ENCODE measurements around the gene IGFBP2.

The IGFBP2 gene

GRCh38 chr2:216651351-216651881, 18.2 kb downstream of the IGFBP2 start:
- Histone ChIP-seq H3K36me3 (ENCODE audit: insufficient read depth, insufficient read length, low read length) (peaks cover 54% of the 10 kb centered on the region), H3K4me1 (ENCODE audit: insufficient read depth, insufficient read length) (peaks cover 7% of the 10 kb centered on the region), H3K27me3 (ENCODE audit: insufficient read depth, insufficient read length) (no peaks in the 10 kb centered on the region), H3K9me3 (ENCODE audit: insufficient read depth, low read length) (no peaks in the 10 kb centered on the region), H3K9ac (ENCODE audit: insufficient read length, low read depth) (no peak overlapping the region), H3K4me3 (ENCODE audit: insufficient read length, low read depth) (no peak overlapping the region)
- DNase-seq (ENCODE audit: low read depth, low spot score): no peak
- TF ChIP-seq SUZ12 (IDR thresholded peaks at IDR 0.05; ENCODE audit: extremely low read depth, insufficient read depth, insufficient read length): no peak
- no peak for TF ChIP-seq ZNF274 (IDR thresholded peaks at IDR 0.05; ENCODE audit: low read depth, low read length)
- TF ChIP-seq YY1 (IDR thresholded peaks at IDR 0.05; ENCODE audit: insufficient read depth, insufficient read length): no peak

- no peak overlapping the region for H3K4me3 ChIP-seq (ENCODE audit: insufficient read length, low read depth)
- peaks cover 11% of the 10 kb centered on the region for H3K4me1 ChIP-seq (ENCODE audit: insufficient read depth, insufficient read length)
- TF ChIP-seq SUZ12 (IDR thresholded peaks at IDR 0.05; ENCODE audit: extremely low read depth, insufficient read depth, insufficient read length) (no peak), YY1 (IDR thresholded peaks at IDR 0.05; ENCODE audit: insufficient read depth, insufficient read length) (no peak), ZNF274 (IDR thresholded peaks at IDR 0.05; ENCODE audit: low read depth, low read length) (no peak)
- no peak for DNase-seq (ENCODE audit: low read depth, low spot score)
- no peaks in the 10 kb centered on the region for H3K9me3 ChIP-seq (ENCODE audit: insufficient read depth, low read length)
- H3K27me3 ChIP-seq (ENCODE audit: insufficient read depth, insufficient read length): no peaks in the 10 kb centered on the region
- H3K36me3 ChIP-seq (ENCODE audit: insufficient read depth, insufficient read length, low read length): peaks cover 65% of the 10 kb centered on the region
- H3K9ac ChIP-seq (ENCODE audit: insufficient read length, low read depth): no peak overlapping the region
Observed at GRCh38 chr2:216652566-216652965, 19.3 kb downstream of the IGFBP2 start.

GRCh38 chr2:216653093-216653799, 20.0 kb downstream of the IGFBP2 start:
- peaks cover 11% of the 10 kb centered on the region for H3K4me1 ChIP-seq (ENCODE audit: insufficient read depth, insufficient read length)
- H3K4me3 ChIP-seq (ENCODE audit: insufficient read length, low read depth): no peak overlapping the region
- H3K9ac ChIP-seq (ENCODE audit: insufficient read length, low read depth): no peak overlapping the region
- DNase-seq (ENCODE audit: low read depth, low spot score): no peak
- peaks cover 63% of the 10 kb centered on the region for H3K36me3 ChIP-seq (ENCODE audit: insufficient read depth, insufficient read length, low read length)
- H3K9me3 ChIP-seq (ENCODE audit: insufficient read depth, low read length): no peaks in the 10 kb centered on the region
- no peaks in the 10 kb centered on the region for H3K27me3 ChIP-seq (ENCODE audit: insufficient read depth, insufficient read length)
- TF ChIP-seq SUZ12 (IDR thresholded peaks at IDR 0.05; ENCODE audit: extremely low read depth, insufficient read depth, insufficient read length): no peak
- no peak for TF ChIP-seq ZNF274 (IDR thresholded peaks at IDR 0.05; ENCODE audit: low read depth, low read length)
- TF ChIP-seq YY1 (IDR thresholded peaks at IDR 0.05; ENCODE audit: insufficient read depth, insufficient read length): no peak

DNA sequence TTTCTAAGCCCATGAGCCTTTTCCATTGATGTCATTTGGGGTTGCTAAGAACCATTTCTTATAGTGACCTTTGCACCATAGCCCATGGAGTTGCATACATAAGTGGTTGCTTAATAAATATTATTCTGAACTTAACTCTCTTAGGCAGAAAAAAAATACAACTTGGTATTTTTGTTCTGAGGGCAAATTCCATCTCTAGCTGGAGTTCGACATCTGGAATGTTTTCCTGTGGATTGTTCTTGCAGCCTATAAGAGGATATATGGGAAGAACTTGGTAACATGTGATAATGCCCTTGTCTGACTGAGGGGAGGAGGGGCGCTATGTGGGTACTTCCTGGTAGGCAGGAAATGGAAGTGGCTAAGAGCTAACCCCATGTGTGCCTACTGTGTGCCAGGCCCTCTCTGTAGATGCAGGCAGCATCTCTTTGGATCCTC, 20.7 kb downstream of the IGFBP2 start:
- TF ChIP-seq SUZ12 (IDR thresholded peaks at IDR 0.05; ENCODE audit: extremely low read depth, insufficient read depth, insufficient read length): no peak
- TF ChIP-seq YY1 (IDR thresholded peaks at IDR 0.05; ENCODE audit: insufficient read depth, insufficient read length): no peak
- TF ChIP-seq ZNF274 (IDR thresholded peaks at IDR 0.05; ENCODE audit: low read depth, low read length): no peak
- no peaks in the 10 kb centered on the region for H3K27me3 ChIP-seq (ENCODE audit: insufficient read depth, insufficient read length)
- no peaks in the 10 kb centered on the region for H3K9me3 ChIP-seq (ENCODE audit: insufficient read depth, low read length)
- H3K4me3 ChIP-seq (ENCODE audit: insufficient read length, low read depth): no peak overlapping the region
- no peak overlapping the region for H3K9ac ChIP-seq (ENCODE audit: insufficient read length, low read depth)
- no peak for DNase-seq (ENCODE audit: low read depth, low spot score)
- H3K4me1 ChIP-seq (ENCODE audit: insufficient read depth, insufficient read length): peaks cover 11% of the 10 kb centered on the region
- peaks cover 65% of the 10 kb centered on the region for H3K36me3 ChIP-seq (ENCODE audit: insufficient read depth, insufficient read length, low read length)

DNA sequence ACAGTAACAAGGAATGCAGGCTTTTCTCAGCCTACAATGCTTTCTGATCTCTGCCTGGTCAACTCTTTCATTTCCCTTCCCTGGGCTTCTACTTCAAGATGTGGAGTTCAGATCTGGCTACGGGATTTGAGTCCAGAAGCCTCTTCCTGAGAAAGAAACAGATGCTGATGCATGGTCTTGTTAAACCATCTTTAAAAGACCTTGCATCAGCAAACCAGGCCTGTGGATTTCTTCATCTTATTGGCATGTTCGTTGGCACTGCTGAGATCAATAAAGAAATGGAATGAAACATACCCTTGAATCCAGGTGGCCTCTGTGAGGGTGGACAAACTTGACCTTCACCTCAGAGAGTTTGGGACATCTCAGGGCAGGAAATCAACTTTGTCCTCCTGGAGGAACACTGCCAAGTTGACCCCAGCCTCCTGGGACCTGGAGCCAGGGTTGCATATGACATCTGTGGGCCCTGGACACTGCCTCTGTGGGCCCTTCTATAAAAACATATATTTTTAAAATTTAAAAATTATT, 21.4 kb downstream of the IGFBP2 start:
- H3K27me3 ChIP-seq (ENCODE audit: insufficient read depth, insufficient read length): no peaks in the 10 kb centered on the region
- H3K4me1 ChIP-seq (ENCODE audit: insufficient read depth, insufficient read length): peaks cover 9% of the 10 kb centered on the region
- H3K9me3 ChIP-seq (ENCODE audit: insufficient read depth, low read length): no peaks in the 10 kb centered on the region
- peaks cover 68% of the 10 kb centered on the region for H3K36me3 ChIP-seq (ENCODE audit: insufficient read depth, insufficient read length, low read length)
- TF ChIP-seq ZNF274 (IDR thresholded peaks at IDR 0.05; ENCODE audit: low read depth, low read length): no peak
- no peak for TF ChIP-seq YY1 (IDR thresholded peaks at IDR 0.05; ENCODE audit: insufficient read depth, insufficient read length)
- no peak for TF ChIP-seq SUZ12 (IDR thresholded peaks at IDR 0.05; ENCODE audit: extremely low read depth, insufficient read depth, insufficient read length)
- H3K4me3 ChIP-seq (ENCODE audit: insufficient read length, low read depth): no peak overlapping the region
- no peak overlapping the region for H3K9ac ChIP-seq (ENCODE audit: insufficient read length, low read depth)
- DNase-seq (ENCODE audit: low read depth, low spot score): no peak

DNA sequence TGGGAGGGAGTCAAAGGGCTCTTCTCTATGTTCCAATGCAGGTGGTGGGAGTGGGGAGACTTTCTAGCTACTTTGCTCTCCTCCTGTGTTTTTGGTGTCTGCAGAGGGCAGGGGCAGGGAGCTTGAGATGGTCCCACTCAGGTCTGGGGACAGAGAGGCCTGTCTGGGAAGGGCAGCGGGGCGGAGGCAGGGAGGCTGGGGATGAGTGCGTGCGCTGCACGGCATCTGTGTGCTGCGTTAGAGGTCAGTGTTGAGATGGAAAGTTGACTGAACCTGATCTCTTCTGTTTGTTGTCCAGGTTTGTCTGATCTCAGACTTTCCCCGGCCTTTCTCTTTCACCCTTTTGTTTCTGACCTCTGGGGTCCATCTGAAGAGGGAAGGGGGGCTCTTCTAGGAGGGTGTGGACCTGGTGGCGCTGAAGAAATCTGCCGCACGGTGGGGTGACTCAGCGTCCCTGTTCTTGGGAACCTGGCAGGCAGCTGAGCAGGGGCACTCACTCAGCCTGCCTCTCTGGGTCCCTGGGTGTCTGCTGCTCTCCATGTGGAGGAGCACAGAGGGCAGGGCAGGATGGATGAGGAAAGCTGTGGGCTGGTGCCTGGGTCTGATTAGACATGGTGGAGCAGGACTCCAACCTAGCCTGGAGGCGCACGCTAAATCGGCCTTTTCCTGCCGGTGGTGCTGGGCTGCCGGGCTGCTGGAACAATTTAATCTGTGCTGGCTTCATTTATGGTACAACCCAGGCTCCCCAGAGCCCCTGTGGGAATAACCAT, 24.1 kb downstream of the IGFBP2 start:
- Histone ChIP-seq H3K4me1 (ENCODE audit: insufficient read depth, insufficient read length) (peaks cover 9% of the 10 kb centered on the region), H3K27me3 (ENCODE audit: insufficient read depth, insufficient read length) (no peaks in the 10 kb centered on the region), H3K36me3 (ENCODE audit: insufficient read depth, insufficient read length, low read length) (peaks cover 80% of the 10 kb centered on the region), H3K4me3 (ENCODE audit: insufficient read length, low read depth) (no peak overlapping the region), H3K9me3 (ENCODE audit: insufficient read depth, low read length) (no peaks in the 10 kb centered on the region), H3K9ac (ENCODE audit: insufficient read length, low read depth) (no peak overlapping the region)
- TF ChIP-seq SUZ12 (IDR thresholded peaks at IDR 0.05; ENCODE audit: extremely low read depth, insufficient read depth, insufficient read length): no peak
- TF ChIP-seq ZNF274 (IDR thresholded peaks at IDR 0.05; ENCODE audit: low read depth, low read length): no peak
- TF ChIP-seq YY1 (IDR thresholded peaks at IDR 0.05; ENCODE audit: insufficient read depth, insufficient read length): no peak
- DNase-seq (ENCODE audit: low read depth, low spot score): no peak

- no peak for TF ChIP-seq SUZ12 (IDR thresholded peaks at IDR 0.05; ENCODE audit: extremely low read depth, insufficient read depth, insufficient read length)
- H3K4me3 ChIP-seq (ENCODE audit: insufficient read length, low read depth): no peak overlapping the region
- no peak overlapping the region for H3K9ac ChIP-seq (ENCODE audit: insufficient read length, low read depth)
- H3K9me3 ChIP-seq (ENCODE audit: insufficient read depth, low read length): no peaks in the 10 kb centered on the region
- peaks cover 9% of the 10 kb centered on the region for H3K4me1 ChIP-seq (ENCODE audit: insufficient read depth, insufficient read length)
- no peaks in the 10 kb centered on the region for H3K27me3 ChIP-seq (ENCODE audit: insufficient read depth, insufficient read length)
- peaks cover 79% of the 10 kb centered on the region for H3K36me3 ChIP-seq (ENCODE audit: insufficient read depth, insufficient read length, low read length)
- DNase-seq (ENCODE audit: low read depth, low spot score): no peak
Observed at GRCh38 chr2:216657980-216658379, 24.8 kb downstream of the IGFBP2 start.
